ENCODE measurements around the gene SMCO4. TPM values are rescaled to one million over a fixed set of nuclear protein-coding genes. Genes with fewer than 3 reads are reported as not detected.

Gene SMCO4
- total and polyA plus RNA-seq, 2 of the 8 experiments (the other 6 are each of a cell fraction or from before 2014, with no cell fraction given), result 33.2 to 53.9 TPM

- no peak overlapping the region for H3K4me2 ChIP-seq (ENCODE audit: insufficient read depth in 1 of 2, low read depth in 2 of 2, low read length in 2 of 2)
- peaks cover 0 to 56% of the 10 kb centered on the region in 2 experiments; a peak in 2 of 4 replicates for H3K79me2 ChIP-seq (ENCODE audit: control insufficient read depth in 1 of 2, insufficient read depth in 2 of 2, low read length in 2 of 2)
- H3K27me3 ChIP-seq (replicated peaks in 1 of 4; ENCODE audit: control insufficient read depth in 3 of 4, extremely low read depth in 1 of 4, insufficient read depth in 3 of 4, low read length in 3 of 4), result no peaks in the 10 kb centered on the region
- no peak overlapping the region for H3K27ac ChIP-seq (ENCODE audit: low read depth, low read length)
- no peaks in the 10 kb centered on the region for H3K9me3 ChIP-seq (ENCODE audit: insufficient read depth in 2 of 2, low read depth in 1 of 2, low read length in 1 of 2)
- DNase-seq (ENCODE audit: low read depth in 1 of 2, low spot score in 2 of 2), result no peak
- H3K23ac ChIP-seq (ENCODE audit: insufficient read length), result no peak overlapping the region
- H2BK120ac ChIP-seq (replicated peaks; ENCODE audit: low read depth, low read length), result no peak overlapping the region
- no peaks in the 10 kb centered on the region for H3K36me3 ChIP-seq (ENCODE audit: control insufficient read depth in 2 of 4, insufficient read depth in 4 of 4, low read length in 3 of 4)
- H3K4me3 ChIP-seq (ENCODE audit: extremely low read depth in 1 of 4, insufficient read depth in 2 of 4, low read depth in 3 of 4, low read length in 4 of 4), result no peak overlapping the region
- ChIA-PET CTCF (ENCODE audit: partially characterized antibody) (interaction anchor here (1.5 kb wide), 1 partner anchor 21 kb away, joined by 4 read pairs; no protein-coding TSS in a partner anchor), POLR2A (ENCODE audit: partially characterized antibody) (interaction anchor here (1.0 kb wide), 1 partner anchor 43 kb away, joined by 3 read pairs; no protein-coding TSS in a partner anchor)
- no peak overlapping the region for H3K4ac ChIP-seq (replicated peaks; ENCODE audit: insufficient read length, low read depth, low read length)
- H3K79me1 ChIP-seq (ENCODE audit: low read depth, low read length), result peaks cover 2% of the 10 kb centered on the region
- no peak for TF ChIP-seq POU5F1 (IDR thresholded peaks at IDR 0.05; ENCODE audit: low read depth, low read length)
- no peak for TF ChIP-seq SIRT6 (IDR thresholded peaks at IDR 0.05; ENCODE audit: low read length)
- TF ChIP-seq CBX8 (IDR thresholded peaks at IDR 0.05; ENCODE audit: borderline replicate concordance, low read depth, low read length), result no peak
- no peak for TF ChIP-seq ASH2L (IDR thresholded peaks at IDR 0.05; ENCODE audit: low read length)
- no peak for TF ChIP-seq PHF8 (conservative IDR thresholded peaks at IDR 0.05; ENCODE audit: low read depth, low read length)
- no peak overlapping the region for H4K5ac ChIP-seq (ENCODE audit: insufficient read length, low read depth, low read length)
- H3K4me1 ChIP-seq (replicated peaks in 1 of 4; ENCODE audit: control insufficient read depth in 3 of 4, insufficient read depth in 4 of 4, low read length in 3 of 4), result peaks cover 2 to 19% (median 9%) of the 10 kb centered on the region in 4 experiments; a peak in 6 of 7 replicates
- 84% methylated on average over 5 of the region's 5 CpGs; no CpG with 5 or more reads in 1 of the 2 experiments for WGBS, 2 experiments (ENCODE audit: extremely low coverage in 1 of 2, insufficient coverage in 1 of 2, insufficient read length in 1 of 2, insufficient replicate concordance in 2 of 2, low coverage in 1 of 2, low lambda C conversion rate in 2 of 2, missing lambda C conversion rate in 1 of 2)
- H2AFZ ChIP-seq (ENCODE audit: low read length), result no peak overlapping the region
- no peak overlapping the region for H4K8ac ChIP-seq (ENCODE audit: extremely low read depth, insufficient read depth, low read length)
- no peak overlapping the region for H2BK20ac ChIP-seq (ENCODE audit: low read length)
- no peak overlapping the region for H2AK5ac ChIP-seq (ENCODE audit: low read depth, low read length)
- no peak overlapping the region; a peak in 1 of 7 replicates for H3K9ac ChIP-seq (replicated peaks in 1 of 4; ENCODE audit: extremely low read depth in 1 of 4, low read depth in 3 of 4, low read length in 3 of 4)
- peaks cover 2 to 3% of the 10 kb centered on the region in 2 experiments for H4K20me1 ChIP-seq (replicated peaks in 1 of 2; ENCODE audit: control insufficient read depth in 1 of 2, insufficient read depth in 2 of 2, low read length in 2 of 2)
- H3K23me2 ChIP-seq (ENCODE audit: low read depth, low read length), result no peaks in the 10 kb centered on the region
- no peak overlapping the region for H3K18ac ChIP-seq (ENCODE audit: extremely low read depth, low read length)
- H2BK12ac ChIP-seq (ENCODE audit: low read depth, low read length), result no peak overlapping the region
- FAIRE-seq, result no peak
- H3K14ac ChIP-seq (ENCODE audit: insufficient read length), result no peak overlapping the region
- H3K56ac ChIP-seq (replicated peaks; ENCODE audit: insufficient read length, low read depth, low read length), result no peak overlapping the region
- no peak overlapping the region; the same call in 1 of the 2 replicates for H2BK15ac ChIP-seq (ENCODE audit: low read length)
- no peak overlapping the region for H2BK5ac ChIP-seq (ENCODE audit: low read depth, low read length)
- no peak overlapping the region for H4K91ac ChIP-seq (replicated peaks; ENCODE audit: insufficient read length, low read length)
These were observed 22.3 kb downstream of the SMCO4 start for GRCh38 chr11:93520726-93521509.
